ENCODE results near the gene OBSCN. TPM values are rescaled to one million over a fixed set of nuclear protein-coding genes. Genes with fewer than 3 reads are reported as not detected.

Gene OBSCN
- total and polyA plus RNA-seq, 2 of the 13 experiments (the other 11 are each of a cell fraction or from before 2014, with no cell fraction given) = 0.20 TPM

DNA sequence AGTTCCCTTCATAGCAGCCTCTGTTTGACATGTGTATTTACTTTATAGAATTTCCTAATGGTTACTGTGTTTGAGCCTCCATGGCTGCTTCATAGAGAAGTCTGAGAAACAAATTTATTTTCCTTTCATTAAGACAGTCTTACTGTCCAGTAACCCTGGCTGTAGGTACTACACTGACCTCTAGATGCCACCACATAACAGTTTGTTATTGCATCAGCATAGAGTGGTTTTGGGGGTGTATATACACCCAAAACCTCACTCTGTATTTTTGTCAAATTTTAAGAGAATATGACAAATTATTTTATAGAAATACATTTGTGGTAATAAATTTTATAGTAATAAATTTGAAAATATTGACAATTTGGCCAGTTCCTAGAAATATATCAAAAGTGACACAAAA, 57.3 kb downstream of the OBSCN start:
- Histone ChIP-seq H2AFZ (ENCODE audit: low read length) (no peak overlapping the region), H3K9me3 (ENCODE audit: low read length) (no peaks in the 10 kb centered on the region), H3K4me1 (ENCODE audit: insufficient read depth, low read length) (no peaks in the 10 kb centered on the region), H3K4me2 (ENCODE audit: low read depth, low read length) (no peak overlapping the region), H3K4me3 (replicated peaks in 1 of 3; ENCODE audit: insufficient read depth in 1 of 3, low read depth in 2 of 3, low read length in 3 of 3) (no peak overlapping the region), H3K27me3 (ENCODE audit: control insufficient read depth in 1 of 2, insufficient read depth in 2 of 2, low read length in 2 of 2) (peaks cover 2 to 9% of the 10 kb centered on the region in 2 experiments; a peak in 4 of 5 replicates), H3K36me3 (replicated peaks in 1 of 2; ENCODE audit: control insufficient read depth in 1 of 2, insufficient read depth in 2 of 2, low read length in 2 of 2) (no peaks in the 10 kb centered on the region), H3K27ac (ENCODE audit: extremely low read length, insufficient read depth, low read length) (no peak overlapping the region), H3K9ac (ENCODE audit: insufficient read depth, low read depth, low read length) (no peak overlapping the region), H4K20me1 (ENCODE audit: insufficient read depth, low read length) (no peaks in the 10 kb centered on the region), H3K79me2 (ENCODE audit: insufficient read depth, low read length) (no peaks in the 10 kb centered on the region)
- in situ Hi-C loops (cut with HindIII; ENCODE audit: extremely low pct_ligation_motif_present, low pct_unique_long_range_greater_than_20kb) = no loop called here
- TF ChIP-seq ZNF543 (CRISPR knock-in tag; IDR thresholded peaks at IDR 0.05) (no peak), ZNF790 (CRISPR knock-in tag; IDR thresholded peaks at IDR 0.05; ENCODE audit: borderline replicate concordance) (no peak), STAG1 (CRISPR knock-in tag; IDR thresholded peaks at IDR 0.05) (peak; percentile 29; the same call in 1 of the 2 replicates), CEBPG (CRISPR knock-in tag; IDR thresholded peaks at IDR 0.05) (peak; percentile 52), NFIC (IDR thresholded peaks at IDR 0.05; ENCODE audit: low read length) (no peak), ZBTB8A (CRISPR knock-in tag; IDR thresholded peaks at IDR 0.05; ENCODE audit: borderline replicate concordance, low read depth) (no peak), SAP130 (CRISPR knock-in tag; IDR thresholded peaks at IDR 0.05; ENCODE audit: low read depth) (no peak)
- TF ChIP-seq, protein P1, sequence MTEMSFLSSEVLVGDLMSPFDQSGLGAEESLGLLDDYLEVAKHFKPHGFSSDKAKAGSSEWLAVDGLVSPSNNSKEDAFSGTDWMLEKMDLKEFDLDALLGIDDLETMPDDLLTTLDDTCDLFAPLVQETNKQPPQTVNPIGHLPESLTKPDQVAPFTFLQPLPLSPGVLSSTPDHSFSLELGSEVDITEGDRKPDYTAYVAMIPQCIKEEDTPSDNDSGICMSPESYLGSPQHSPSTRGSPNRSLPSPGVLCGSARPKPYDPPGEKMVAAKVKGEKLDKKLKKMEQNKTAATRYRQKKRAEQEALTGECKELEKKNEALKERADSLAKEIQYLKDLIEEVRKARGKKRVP (CRISPR knock-in tag; IDR thresholded peaks at IDR 0.05) = peak in 1 of 2 experiments; percentile 69; a peak in 1 of 4 replicates
- TF ChIP-seq, protein P2, sequence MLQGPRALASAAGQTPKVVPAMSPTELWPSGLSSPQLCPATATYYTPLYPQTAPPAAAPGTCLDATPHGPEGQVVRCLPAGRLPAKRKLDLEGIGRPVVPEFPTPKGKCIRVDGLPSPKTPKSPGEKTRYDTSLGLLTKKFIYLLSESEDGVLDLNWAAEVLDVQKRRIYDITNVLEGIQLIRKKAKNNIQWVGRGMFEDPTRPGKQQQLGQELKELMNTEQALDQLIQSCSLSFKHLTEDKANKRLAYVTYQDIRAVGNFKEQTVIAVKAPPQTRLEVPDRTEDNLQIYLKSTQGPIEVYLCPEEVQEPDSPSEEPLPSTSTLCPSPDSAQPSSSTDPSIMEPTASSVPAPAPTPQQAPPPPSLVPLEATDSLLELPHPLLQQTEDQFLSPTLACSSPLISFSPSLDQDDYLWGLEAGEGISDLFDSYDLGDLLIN (CRISPR knock-in tag; IDR thresholded peaks at IDR 0.05; ENCODE audit: borderline replicate concordance) = no peak
- TF ChIP-seq, protein P3, sequence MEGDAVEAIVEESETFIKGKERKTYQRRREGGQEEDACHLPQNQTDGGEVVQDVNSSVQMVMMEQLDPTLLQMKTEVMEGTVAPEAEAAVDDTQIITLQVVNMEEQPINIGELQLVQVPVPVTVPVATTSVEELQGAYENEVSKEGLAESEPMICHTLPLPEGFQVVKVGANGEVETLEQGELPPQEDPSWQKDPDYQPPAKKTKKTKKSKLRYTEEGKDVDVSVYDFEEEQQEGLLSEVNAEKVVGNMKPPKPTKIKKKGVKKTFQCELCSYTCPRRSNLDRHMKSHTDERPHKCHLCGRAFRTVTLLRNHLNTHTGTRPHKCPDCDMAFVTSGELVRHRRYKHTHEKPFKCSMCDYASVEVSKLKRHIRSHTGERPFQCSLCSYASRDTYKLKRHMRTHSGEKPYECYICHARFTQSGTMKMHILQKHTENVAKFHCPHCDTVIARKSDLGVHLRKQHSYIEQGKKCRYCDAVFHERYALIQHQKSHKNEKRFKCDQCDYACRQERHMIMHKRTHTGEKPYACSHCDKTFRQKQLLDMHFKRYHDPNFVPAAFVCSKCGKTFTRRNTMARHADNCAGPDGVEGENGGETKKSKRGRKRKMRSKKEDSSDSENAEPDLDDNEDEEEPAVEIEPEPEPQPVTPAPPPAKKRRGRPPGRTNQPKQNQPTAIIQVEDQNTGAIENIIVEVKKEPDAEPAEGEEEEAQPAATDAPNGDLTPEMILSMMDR (CRISPR knock-in tag; IDR thresholded peaks at IDR 0.05) = peak; percentile 41
- ChIA-PET CTCF (ENCODE audit: low intra/inter-chr PET ratio, low total read pairs) (no interaction called here), POLR2A (no interaction called here)
- ATAC-seq (peak; percentile 34; the same call in 1 of the 3 replicates), FAIRE-seq (no peak), DNase-seq (ENCODE audit: low spot score) (no peak)
- intact Hi-C loops (cut with micrococcal nuclease; ENCODE audit: unreplicated experiment) = no loop called here
- no TSS peak for BruUV-seq (replicated peaks)
